Measurements from ENCODE around the gene ZNF286A.
"Not testable (repeated sequence)": the region's sequence is repeated elsewhere in the genome, so short reads cannot be mapped to it uniquely, and the experiment has no call there.

DNA sequence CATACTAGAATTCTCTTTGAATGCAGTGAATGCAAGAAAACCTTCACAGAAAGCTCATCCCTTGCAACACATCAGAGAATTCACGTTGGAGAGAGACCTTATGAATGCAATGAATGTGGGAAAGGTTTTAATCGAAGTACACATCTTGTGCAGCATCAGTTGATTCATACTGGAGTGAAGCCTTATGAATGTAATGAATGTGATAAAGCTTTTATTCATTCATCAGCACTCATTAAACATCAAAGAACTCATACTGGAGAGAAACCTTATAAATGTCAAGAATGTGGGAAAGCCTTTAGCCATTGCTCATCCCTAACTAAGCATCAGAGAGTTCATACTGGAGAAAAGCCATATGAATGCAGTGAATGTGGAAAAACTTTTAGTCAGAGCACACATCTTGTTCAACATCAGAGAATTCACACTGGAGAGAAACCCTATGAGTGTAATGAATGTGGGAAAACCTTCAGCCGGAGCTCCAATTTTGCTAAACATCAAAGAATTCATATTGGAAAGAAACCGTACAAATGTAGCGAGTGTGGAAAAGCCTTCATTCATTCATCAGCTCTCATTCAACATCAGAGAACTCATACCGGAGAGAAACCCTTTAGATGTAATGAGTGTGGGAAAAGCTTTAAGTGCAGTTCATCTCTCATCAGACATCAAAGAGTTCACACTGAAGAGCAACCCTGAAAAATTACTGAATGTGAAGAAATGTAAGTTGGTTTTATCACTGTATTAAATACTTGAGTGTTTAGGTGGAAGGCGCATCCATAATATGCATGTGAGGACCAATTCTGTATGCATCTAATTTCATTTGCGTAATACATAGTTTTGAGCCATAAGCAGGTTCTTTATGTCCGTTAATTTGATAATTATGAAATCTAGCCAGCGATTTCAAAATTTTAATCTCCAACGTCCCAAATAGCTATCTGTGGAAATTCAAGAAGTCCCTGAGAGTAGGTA, 17.3 kb downstream of the ZNF286A start:
- TF ChIP-seq, protein P1, sequence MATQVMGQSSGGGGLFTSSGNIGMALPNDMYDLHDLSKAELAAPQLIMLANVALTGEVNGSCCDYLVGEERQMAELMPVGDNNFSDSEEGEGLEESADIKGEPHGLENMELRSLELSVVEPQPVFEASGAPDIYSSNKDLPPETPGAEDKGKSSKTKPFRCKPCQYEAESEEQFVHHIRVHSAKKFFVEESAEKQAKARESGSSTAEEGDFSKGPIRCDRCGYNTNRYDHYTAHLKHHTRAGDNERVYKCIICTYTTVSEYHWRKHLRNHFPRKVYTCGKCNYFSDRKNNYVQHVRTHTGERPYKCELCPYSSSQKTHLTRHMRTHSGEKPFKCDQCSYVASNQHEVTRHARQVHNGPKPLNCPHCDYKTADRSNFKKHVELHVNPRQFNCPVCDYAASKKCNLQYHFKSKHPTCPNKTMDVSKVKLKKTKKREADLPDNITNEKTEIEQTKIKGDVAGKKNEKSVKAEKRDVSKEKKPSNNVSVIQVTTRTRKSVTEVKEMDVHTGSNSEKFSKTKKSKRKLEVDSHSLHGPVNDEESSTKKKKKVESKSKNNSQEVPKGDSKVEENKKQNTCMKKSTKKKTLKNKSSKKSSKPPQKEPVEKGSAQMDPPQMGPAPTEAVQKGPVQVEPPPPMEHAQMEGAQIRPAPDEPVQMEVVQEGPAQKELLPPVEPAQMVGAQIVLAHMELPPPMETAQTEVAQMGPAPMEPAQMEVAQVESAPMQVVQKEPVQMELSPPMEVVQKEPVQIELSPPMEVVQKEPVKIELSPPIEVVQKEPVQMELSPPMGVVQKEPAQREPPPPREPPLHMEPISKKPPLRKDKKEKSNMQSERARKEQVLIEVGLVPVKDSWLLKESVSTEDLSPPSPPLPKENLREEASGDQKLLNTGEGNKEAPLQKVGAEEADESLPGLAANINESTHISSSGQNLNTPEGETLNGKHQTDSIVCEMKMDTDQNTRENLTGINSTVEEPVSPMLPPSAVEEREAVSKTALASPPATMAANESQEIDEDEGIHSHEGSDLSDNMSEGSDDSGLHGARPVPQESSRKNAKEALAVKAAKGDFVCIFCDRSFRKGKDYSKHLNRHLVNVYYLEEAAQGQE (IDR thresholded peaks at IDR 0.05; ENCODE audit: insufficient replicate concordance, low read depth), result not testable (repeated sequence)
- TF ChIP-seq CTCF (IDR thresholded peaks at IDR 0.05; ENCODE audit: insufficient read depth, low read length); GABPA (IDR thresholded peaks at IDR 0.05; ENCODE audit: low read depth); POLR2AphosphoS5 (IDR thresholded peaks at IDR 0.05; ENCODE audit: low read depth): not testable (repeated sequence)

Measured in HL-60 (cell line).